ENCODE measurements around the gene ARID3B. TPM values are rescaled to one million over a fixed set of nuclear protein-coding genes. Genes with fewer than 3 reads are reported as not detected.

The ARID3B gene
- polyA plus RNA-seq, 2 of the 4 experiments (the other 2 are of a cell fraction) = 2.3 TPM

- FAIRE-seq (no peak), DNase-seq (ENCODE audit: low read depth in 1 of 2, low spot score in 1 of 2) (no peak), ATAC-seq (no peak)
- TF ChIP-seq NFE2L2 (conservative IDR thresholded peaks at IDR 0.05; ENCODE audit: low read length) (no peak), PBX3 (IDR thresholded peaks at IDR 0.05) (no peak), CEBPB (IDR thresholded peaks at IDR 0.05) (no peak), BCL3 (IDR thresholded peaks at IDR 0.05) (no peak), RCOR1 (IDR thresholded peaks at IDR 0.05; ENCODE audit: low read depth, low read length) (no peak), JUNB (IDR thresholded peaks at IDR 0.05) (no peak), NR3C1 (IDR thresholded peaks at IDR 0.05) (no peak)
- ChIA-PET POLR2A (interaction anchor here (0.8 kb wide), 1 partner anchor 70 kb away, joined by 3 read pairs; the partner anchor contains the start of gene ARID3B), CTCF (interaction anchor here (0.6 to 3.5 kb wide), 6 partner anchors 9 to 177 kb away, joined by 3 to 17 read pairs (median 4); no protein-coding TSS in a partner anchor)
- WGBS (ENCODE audit: missing lambda C conversion rate) = 80% methylated on average over 3 of the region's 11 CpGs
- Histone ChIP-seq H3K4me2 (no peak overlapping the region), H3K27ac (no peak overlapping the region), H3K4me3 (no peak overlapping the region), H3K4me1 (no peaks in the 10 kb centered on the region), H3K9me3 (no peaks in the 10 kb centered on the region)
These were observed 70.3 kb downstream of the ARID3B start for GRCh38 chr15:74611341-74611740.

- CTCF ChIA-PET = interaction anchor here (1.4 to 3.5 kb wide), 5 partner anchors 8 to 157 kb away, joined by 3 to 17 read pairs (median 6); no protein-coding TSS in a partner anchor
- no peak for ATAC-seq
These were observed 70.8 kb downstream of the ARID3B start for GRCh38 chr15:74611834-74612233.

GRCh38 chr15:74612677-74613076 is 71.7 kb downstream of the ARID3B start:
- H3K27ac ChIP-seq = no peak overlapping the region
- ATAC-seq (no peak), DNase-seq (ENCODE audit: low read depth in 1 of 2, low spot score in 1 of 2) (no peak), FAIRE-seq (no peak)
- ChIA-PET CTCF (interaction anchor here (1.9 to 3.5 kb wide), 4 partner anchors 9 to 22 kb away, joined by 5 to 17 read pairs (median 6); no protein-coding TSS in a partner anchor), POLR2A (no interaction called here)
- H3K4me1 ChIP-seq = peaks cover 9% of the 10 kb centered on the region; the same call in 1 of the 3 replicates
- no peaks in the 10 kb centered on the region for H3K9me3 ChIP-seq
- no CpG with 5 or more reads among the region's 2 CpGs for WGBS (ENCODE audit: missing lambda C conversion rate)
- no peak for TF ChIP-seq MAFK (IDR thresholded peaks at IDR 0.05; ENCODE audit: partially characterized antibody)
- no peak for TF ChIP-seq SMC3 (IDR thresholded peaks at IDR 0.05)
- no peak for TF ChIP-seq BCL3 (IDR thresholded peaks at IDR 0.05)
- no peak for TF ChIP-seq USF2 (IDR thresholded peaks at IDR 0.05)
- TF ChIP-seq FOXS1 (CRISPR knock-in tag; IDR thresholded peaks at IDR 0.05) = no peak
- TF ChIP-seq FOSL2 (IDR thresholded peaks at IDR 0.05) = no peak
- no peak for TF ChIP-seq FOSL2 (CRISPR knock-in tag; IDR thresholded peaks at IDR 0.05)
- TF ChIP-seq NFE2L2 (conservative IDR thresholded peaks at IDR 0.05; ENCODE audit: low read length) = no peak
- no peak for TF ChIP-seq RCOR1 (IDR thresholded peaks at IDR 0.05; ENCODE audit: low read depth, low read length)
- TF ChIP-seq EHMT2 (IDR thresholded peaks at IDR 0.05; ENCODE audit: low read depth) = no peak
- no peak for TF ChIP-seq HOXB13 (CRISPR knock-in tag; IDR thresholded peaks at IDR 0.05; ENCODE audit: low read depth)
- no peak for TF ChIP-seq KDM5A (IDR thresholded peaks at IDR 0.05)
- H3K4me3 ChIP-seq = no peak overlapping the region
- no peak overlapping the region for H3K4me2 ChIP-seq

More at GRCh38 chr15:74611834-74612233, 70.8 kb downstream of the ARID3B start:
- no peak overlapping the region for H3K4me2 ChIP-seq
- H3K4me3 ChIP-seq = no peak overlapping the region
- TF ChIP-seq TP53 (CRISPR knock-in tag; IDR thresholded peaks at IDR 0.05) = no peak
- no peak for TF ChIP-seq HDAC2 (IDR thresholded peaks at IDR 0.05)
- TF ChIP-seq PHF8 (IDR thresholded peaks at IDR 0.05; ENCODE audit: borderline replicate concordance, low read depth) = no peak
- TF ChIP-seq SMC3 (IDR thresholded peaks at IDR 0.05) = no peak
- no peak for TF ChIP-seq HES2 (IDR thresholded peaks at IDR 0.05)
- no peak for TF ChIP-seq CEBPB (IDR thresholded peaks at IDR 0.05)
- TF ChIP-seq CBX8 (IDR thresholded peaks at IDR 0.05) = no peak
- no peak for TF ChIP-seq FOSL2 (IDR thresholded peaks at IDR 0.05)
- no peak for TF ChIP-seq FOSL2 (CRISPR knock-in tag; IDR thresholded peaks at IDR 0.05)
- TF ChIP-seq ELK1 (IDR thresholded peaks at IDR 0.05; ENCODE audit: low read depth, low read length) = no peak
- TF ChIP-seq POLR2AphosphoS2 (conservative IDR thresholded peaks at IDR 0.05; ENCODE audit: low read length) = no peak
- no peak for TF ChIP-seq ZSCAN20 (CRISPR knock-in tag; IDR thresholded peaks at IDR 0.05)
- TF ChIP-seq CHD4 (IDR thresholded peaks at IDR 0.05; ENCODE audit: borderline replicate concordance) = no peak
- no peak for TF ChIP-seq HOXA7 (CRISPR knock-in tag; IDR thresholded peaks at IDR 0.05)
- TF ChIP-seq ATOH8 (CRISPR knock-in tag; IDR thresholded peaks at IDR 0.05; ENCODE audit: low read depth) = no peak
- TF ChIP-seq JUN (IDR thresholded peaks at IDR 0.05) = no peak
- no peak for FAIRE-seq
- POLR2A ChIA-PET = interaction anchor here (0.8 kb wide), 1 partner anchor 71 kb away, joined by 3 read pairs; the partner anchor contains the start of gene ARID3B
- 100% methylated on average over 3 of the region's 6 CpGs for WGBS (ENCODE audit: missing lambda C conversion rate)
- no peak for DNase-seq (ENCODE audit: low read depth in 1 of 2, low spot score in 1 of 2)
- peaks cover under 1% of the 10 kb centered on the region; the same call in 1 of the 3 replicates for H3K4me1 ChIP-seq
- no peak overlapping the region for H3K27ac ChIP-seq
- H3K9me3 ChIP-seq = no peaks in the 10 kb centered on the region

Data from A549 (cell line).